Choroid plexus epithelial cell (primary cell): ENCODE measurements around the gene USP35.
"Not testable (repeated sequence)": the region's sequence is repeated elsewhere in the genome, so short reads cannot be mapped to it uniquely, and the experiment has no call there.

ENCODE experiments used
- DNase-seq: peaks from one replicate; pipeline ENCODE4 v3.0.0-alpha.2; 2010; ENCODE audit warnings: low read depth
- H3K4me3 ChIP-seq: 2 replicates; pipeline ENCODE4 v1.5.1; 2011; ENCODE audit warnings: low read depth, mild to moderate bottlenecking, control low read depth, low read length, moderate library complexity
- TF ChIP-seq, protein P1 (sequence below): conservative IDR thresholded peaks from 2 replicates; pipeline ENCODE4 v1.5.1; 2011; ENCODE audit warnings: low read depth, mild to moderate bottlenecking, control low read depth, inconsistent platforms, low read length, moderate library complexity

USP35 gene

DNA sequence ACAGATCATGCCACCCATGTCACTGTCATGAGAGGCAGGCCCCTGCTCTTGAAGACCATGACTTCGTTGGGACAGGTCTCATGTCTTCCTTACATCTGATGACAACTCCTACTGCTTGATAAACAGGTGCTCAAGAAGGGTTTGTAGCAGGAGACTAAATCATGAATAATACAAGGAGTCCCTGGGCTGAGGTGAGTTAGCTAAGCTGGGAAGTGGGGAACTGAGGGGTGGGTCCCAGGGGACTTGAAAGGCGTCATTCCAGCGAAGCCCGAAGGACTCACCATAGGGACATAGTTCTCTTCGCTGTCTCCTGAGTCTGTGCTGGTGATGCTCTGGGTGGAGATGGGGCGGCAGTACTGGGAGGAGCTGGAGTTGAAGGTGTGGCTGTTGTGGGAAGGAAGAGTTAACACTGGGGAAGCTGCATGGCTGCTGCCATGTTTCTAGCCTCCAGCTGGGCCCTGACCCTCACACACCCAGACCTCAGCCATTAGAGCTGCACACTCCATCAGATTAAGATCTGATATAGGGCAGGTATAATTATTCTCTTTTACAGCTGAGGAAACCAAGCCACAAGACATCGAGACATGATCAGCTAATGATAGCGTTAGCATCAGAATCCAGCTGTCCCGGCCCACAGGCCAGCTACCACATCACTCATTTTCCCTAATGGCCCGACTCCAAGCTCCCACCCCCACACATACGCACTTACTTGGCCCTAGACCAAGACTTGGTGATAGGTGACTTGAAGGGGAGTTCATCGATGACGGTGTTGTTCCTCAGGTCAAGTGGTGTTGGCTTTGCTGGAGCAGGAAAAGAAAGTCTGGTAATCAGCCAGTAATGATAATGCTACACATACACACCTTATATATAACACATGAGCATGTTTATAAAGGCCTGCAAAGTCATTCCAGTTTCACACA is 32.9 kb downstream of the USP35 start:
- no peak for DNase-seq
- H3K4me3 ChIP-seq = no peak overlapping the region
- TF ChIP-seq, protein P1, sequence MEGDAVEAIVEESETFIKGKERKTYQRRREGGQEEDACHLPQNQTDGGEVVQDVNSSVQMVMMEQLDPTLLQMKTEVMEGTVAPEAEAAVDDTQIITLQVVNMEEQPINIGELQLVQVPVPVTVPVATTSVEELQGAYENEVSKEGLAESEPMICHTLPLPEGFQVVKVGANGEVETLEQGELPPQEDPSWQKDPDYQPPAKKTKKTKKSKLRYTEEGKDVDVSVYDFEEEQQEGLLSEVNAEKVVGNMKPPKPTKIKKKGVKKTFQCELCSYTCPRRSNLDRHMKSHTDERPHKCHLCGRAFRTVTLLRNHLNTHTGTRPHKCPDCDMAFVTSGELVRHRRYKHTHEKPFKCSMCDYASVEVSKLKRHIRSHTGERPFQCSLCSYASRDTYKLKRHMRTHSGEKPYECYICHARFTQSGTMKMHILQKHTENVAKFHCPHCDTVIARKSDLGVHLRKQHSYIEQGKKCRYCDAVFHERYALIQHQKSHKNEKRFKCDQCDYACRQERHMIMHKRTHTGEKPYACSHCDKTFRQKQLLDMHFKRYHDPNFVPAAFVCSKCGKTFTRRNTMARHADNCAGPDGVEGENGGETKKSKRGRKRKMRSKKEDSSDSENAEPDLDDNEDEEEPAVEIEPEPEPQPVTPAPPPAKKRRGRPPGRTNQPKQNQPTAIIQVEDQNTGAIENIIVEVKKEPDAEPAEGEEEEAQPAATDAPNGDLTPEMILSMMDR = no peak

DNA sequence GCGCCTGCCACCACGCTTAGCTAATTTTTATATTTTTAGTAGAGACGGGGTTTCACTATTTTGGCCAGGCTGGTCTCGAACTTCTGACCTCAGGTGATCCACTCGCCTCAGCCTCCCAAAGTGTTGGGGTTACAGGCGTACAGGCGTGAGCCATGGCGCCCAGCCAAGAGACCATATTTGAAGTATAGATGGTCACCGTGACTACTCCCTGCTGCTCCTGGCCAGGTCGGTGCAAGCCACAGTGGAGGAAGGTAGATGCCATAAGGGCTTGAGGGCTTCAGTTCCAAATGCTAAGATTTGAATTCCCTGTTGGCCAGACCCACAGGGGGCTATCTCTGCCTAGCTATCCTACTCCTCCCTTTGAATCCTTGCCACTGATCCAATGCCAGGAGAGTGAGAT is 34.0 kb downstream of the USP35 start:
- H3K4me3 ChIP-seq, DNase-seq: not testable (repeated sequence)

DNA sequence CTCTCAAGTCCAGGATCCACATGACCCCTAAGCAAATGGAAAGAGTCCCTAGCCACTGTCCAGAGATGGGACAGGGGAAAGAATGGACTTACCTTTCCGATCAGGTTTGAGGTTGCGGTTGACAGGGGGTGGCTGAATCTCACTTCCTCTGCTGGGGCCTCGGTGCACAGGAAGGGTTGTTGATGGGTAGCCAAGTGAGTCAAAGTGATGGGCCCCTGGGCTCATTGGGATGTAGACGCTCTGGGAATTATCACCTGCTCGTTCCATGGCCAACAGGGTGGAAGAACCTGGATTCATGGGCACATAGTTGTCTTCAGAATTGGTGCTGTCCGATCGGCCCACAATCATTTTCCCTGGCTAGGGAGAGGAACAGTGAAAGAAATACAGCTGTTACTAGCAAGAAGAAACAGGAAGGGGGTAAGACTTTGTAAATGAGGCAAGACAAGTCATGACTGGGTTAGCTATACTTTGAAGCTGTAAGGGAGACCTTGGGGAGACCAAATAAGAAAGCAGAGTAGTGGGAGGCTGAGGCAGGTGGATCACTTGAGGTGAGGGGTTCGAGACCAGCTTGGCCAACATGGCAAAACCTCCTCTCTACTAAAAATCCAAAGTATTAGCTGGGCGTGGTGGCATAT is 34.7 kb downstream of the USP35 start:
- TF ChIP-seq, protein P1 = no peak
- no peak for DNase-seq
- no peak overlapping the region for H3K4me3 ChIP-seq

DNA sequence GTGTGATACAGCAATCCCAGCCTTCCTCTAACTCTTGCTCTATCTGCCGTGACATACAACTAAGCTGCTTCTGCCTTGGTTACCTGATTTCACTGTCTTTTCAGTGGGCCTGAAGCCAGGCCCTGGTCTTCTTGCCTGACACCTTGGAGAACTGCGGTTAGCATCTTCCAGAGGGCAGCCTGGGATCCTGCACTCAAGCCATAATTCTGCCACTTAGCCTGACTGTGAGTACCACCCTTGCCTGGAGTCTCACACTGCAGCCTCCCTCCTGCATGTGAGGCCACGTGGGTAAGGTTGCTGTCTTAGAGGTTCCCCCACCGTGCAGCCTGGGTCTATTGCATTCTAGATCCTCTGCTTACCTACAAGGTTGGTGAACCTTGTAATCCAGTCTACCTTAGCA is 35.8 kb downstream of the USP35 start:
- H3K4me3 ChIP-seq = no peak overlapping the region
- DNase-seq = no peak
- TF ChIP-seq, protein P1 = no peak

DNA sequence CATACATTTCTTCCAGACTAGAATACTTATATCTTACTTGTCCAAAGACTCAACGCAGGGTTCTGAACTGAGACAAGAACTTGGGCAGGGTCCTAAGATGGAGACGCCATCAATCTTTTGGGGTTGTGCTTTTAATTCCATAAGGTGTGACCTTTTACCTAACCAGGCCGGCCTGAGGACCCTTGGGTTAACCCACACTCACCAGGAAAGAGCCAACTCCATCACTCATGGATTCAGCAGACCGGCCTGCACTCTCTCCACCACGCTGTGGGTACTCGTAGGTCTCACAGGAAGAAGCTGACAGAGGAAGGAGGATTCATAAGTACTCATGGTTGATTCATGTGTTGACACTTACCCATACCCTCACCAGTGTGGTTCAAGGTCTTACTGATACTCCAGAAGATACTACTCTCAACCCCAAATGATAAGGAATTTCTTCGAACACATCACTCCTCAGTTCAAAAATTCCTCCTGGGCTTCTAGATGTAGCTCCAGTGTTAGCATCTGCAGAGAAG is 36.2 kb downstream of the USP35 start:
- TF ChIP-seq, protein P1 = no peak
- DNase-seq = no peak
- H3K4me3 ChIP-seq = no peak overlapping the region

DNA sequence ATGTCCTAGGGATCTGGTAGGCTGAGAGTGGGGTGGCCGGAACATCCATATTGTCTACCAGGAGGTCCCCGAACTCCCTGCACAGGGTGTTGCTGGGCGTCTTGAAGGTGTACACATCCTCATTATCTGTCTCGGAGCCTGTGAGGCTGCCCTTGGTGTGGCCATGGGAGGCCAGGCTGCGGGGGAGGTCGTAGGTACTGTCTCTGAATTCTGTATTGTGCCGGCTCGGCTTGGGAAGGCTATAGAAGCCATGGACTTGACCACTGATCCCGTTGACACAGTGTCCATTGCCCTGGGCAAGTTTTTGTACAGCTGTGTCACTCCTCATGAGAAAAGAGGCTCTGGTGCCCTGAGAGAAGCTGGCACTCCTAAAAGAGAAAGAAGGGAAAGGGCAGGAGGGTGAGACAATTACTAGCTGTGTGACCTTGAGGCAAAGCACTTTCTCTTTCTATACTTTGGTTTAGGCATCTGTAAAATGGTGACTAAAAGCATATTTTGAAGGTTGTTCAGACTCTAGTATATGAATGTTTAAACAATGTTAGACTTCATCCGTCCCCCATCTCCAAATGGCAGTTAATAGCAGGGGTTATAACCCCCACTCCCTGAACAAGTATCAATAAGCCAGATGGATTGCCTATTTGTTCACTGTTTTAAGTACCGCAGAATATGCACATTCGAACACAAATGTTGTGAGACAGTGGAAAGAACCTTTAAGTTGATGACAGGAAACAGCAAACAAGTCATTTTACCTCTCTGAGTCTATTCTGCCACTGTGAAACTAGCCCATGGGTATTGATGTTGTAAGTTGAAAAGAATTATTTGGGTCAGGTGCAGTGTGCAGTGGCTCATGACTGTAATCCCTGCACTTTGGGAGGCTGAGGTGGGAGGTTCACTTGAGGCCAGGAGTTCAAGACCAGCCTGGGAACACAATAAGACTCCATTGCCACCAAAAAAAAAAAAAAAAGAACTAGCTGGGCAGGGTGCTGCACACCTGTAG is 38.3 kb downstream of the USP35 start:
- TF ChIP-seq, protein P1 = no peak
- DNase-seq = no peak

More for the DNA sequence above, 38.3 kb downstream of the USP35 start:
- H3K4me3 ChIP-seq = no peak overlapping the region
